ES-I3 (cell line): ENCODE results near the gene CEP170B.
"Not testable (repeated sequence)": the region's sequence is repeated elsewhere in the genome, so short reads cannot be mapped to it uniquely, and the experiment has no call there.

Experiments
- H3K36me3 ChIP-seq: 2 replicates; pipeline ENCODE4 v1.6.1; 2013; ENCODE audit warnings: mild to moderate bottlenecking, low read length, control low read depth, moderate library complexity; ENCODE audit not compliant: insufficient read depth
- H3K4me1 ChIP-seq: 2 replicates; pipeline ENCODE4 v1.6.1; 2013; ENCODE audit warnings: mild to moderate bottlenecking, control low read depth, low read length; ENCODE audit not compliant: insufficient read depth
- H3K9ac ChIP-seq: 2 replicates; pipeline ENCODE4 v1.6.1; 2013; ENCODE audit warnings: low read depth, mild to moderate bottlenecking, low read length, moderate library complexity
- H3K9me3 ChIP-seq: 2 replicates; pipeline ENCODE4 v1.6.1; 2013; ENCODE audit warnings: mild to moderate bottlenecking, low read length, moderate library complexity; ENCODE audit not compliant: control insufficient read depth, insufficient read depth

CEP170B gene

DNA sequence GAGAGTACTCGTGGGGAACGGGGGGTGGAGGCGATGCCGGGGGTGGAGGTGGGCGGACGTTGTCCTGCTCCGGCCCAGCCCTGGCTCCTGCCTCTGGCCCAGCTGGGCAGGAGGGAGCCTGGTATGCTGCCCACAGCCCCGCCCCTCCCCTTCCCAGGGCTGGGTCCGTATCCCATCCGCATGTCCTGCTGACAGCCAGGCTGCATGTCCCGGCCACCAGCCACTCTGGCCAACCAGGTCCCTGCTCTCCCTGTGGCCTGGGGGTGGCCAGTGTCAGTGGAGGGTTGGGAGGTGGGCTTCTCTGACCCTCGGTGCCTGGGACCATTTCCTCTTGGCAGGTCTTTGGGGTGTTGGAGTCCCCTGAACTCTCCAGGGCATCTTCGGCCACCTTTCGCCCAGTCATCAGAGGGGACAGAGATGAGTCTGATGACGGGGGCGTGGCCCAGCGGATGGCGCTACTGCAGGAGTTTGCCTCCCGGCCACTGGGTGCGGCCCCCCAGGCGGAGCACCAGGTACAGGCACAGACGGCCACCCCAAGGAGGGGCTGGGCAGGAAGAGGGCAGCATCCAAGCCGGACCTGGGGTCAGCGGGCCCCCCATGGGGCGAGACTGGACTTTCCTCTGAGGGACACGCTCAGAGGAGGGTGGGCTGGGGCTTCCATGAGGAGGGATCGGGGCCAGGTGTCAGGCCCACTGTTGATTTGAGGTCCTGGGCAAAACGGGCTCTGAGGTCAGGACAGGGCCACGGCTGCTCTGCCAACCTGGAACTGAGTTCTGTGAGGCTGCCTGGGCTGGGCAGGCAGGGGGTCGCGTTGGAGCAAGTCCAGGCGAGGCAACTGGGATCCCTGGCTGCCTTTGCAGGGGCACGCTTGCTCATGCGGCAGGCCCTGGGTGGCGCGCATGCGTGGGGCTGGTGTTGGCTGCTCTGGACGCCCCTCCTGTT is 20.2 kb downstream of the CEP170B start:
- H3K9me3 ChIP-seq = no peaks in the 10 kb centered on the region
- no peak overlapping the region for H3K9ac ChIP-seq
- H3K36me3 ChIP-seq = no peaks in the 10 kb centered on the region
- H3K4me1 ChIP-seq = peaks cover 10% of the 10 kb centered on the region; the same call in 1 of the 2 replicates

GRCh38 chr14:104885973-104886689 is 21.1 kb downstream of the CEP170B start:
- H3K9me3 ChIP-seq = no peaks in the 10 kb centered on the region
- H3K4me1 ChIP-seq = peaks cover 10% of the 10 kb centered on the region; the same call in 1 of the 2 replicates
- H3K9ac ChIP-seq = no peak overlapping the region
- H3K36me3 ChIP-seq = no peaks in the 10 kb centered on the region

GRCh38 chr14:104886690-104887622 is 21.9 kb downstream of the CEP170B start:
- Histone ChIP-seq H3K9ac (no peak overlapping the region), H3K4me1 (peaks cover 6% of the 10 kb centered on the region; the same call in 1 of the 2 replicates), H3K9me3 (no peaks in the 10 kb centered on the region), H3K36me3 (no peaks in the 10 kb centered on the region)

DNA sequence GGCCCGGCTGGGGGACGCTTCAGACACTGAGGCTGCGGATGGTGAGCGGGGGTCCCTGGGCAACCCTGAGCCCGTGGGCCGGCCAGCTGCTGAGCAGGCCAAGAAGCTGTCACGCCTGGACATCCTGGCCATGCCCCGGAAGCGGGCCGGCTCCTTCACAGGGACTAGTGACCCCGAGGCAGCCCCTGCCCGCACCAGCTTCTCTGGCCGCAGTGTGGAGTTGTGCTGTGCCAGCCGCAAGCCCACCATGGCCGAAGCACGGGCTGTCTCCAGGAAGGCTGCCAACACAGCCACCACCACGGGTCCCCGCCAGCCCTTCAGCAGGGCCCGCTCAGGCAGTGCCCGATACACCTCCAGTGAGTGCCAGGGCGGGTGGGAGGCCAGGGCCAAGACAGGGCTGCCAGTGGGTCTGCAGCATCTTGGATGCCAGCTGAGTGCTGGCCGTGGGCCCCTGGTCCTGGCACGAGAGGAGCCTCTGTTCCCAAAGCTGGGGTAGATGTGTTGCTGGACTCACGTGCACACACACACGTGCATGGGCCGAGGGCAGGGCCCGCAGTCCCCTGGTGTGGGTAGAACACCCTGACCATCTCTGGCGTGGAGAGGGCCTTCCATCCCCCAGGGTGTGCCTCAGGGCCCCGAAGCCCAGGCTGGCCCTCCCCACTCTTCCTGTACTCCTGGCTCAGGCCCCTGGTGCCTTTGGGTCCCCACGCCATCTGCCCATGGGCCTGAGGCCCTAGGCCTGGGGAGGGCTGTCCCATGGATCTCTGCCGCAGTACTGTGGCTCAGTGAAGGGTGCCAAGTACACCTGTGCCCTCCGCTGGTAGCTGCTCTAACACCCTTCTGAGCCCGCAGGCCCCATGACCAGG is 22.8 kb downstream of the CEP170B start:
- Histone ChIP-seq H3K36me3 (no peaks in the 10 kb centered on the region), H3K9ac (no peak overlapping the region)

GRCh38 chr14:104888489-104889374 is 23.7 kb downstream of the CEP170B start:
- no peaks in the 10 kb centered on the region for H3K4me1 ChIP-seq
- H3K9ac ChIP-seq = no peak overlapping the region
- H3K9me3 ChIP-seq = no peaks in the 10 kb centered on the region
- no peaks in the 10 kb centered on the region for H3K36me3 ChIP-seq

More for the DNA sequence above, 22.8 kb downstream of the CEP170B start:
- no peaks in the 10 kb centered on the region; the same call in 1 of the 2 replicates for H3K4me1 ChIP-seq
- H3K9me3 ChIP-seq = no peaks in the 10 kb centered on the region

DNA sequence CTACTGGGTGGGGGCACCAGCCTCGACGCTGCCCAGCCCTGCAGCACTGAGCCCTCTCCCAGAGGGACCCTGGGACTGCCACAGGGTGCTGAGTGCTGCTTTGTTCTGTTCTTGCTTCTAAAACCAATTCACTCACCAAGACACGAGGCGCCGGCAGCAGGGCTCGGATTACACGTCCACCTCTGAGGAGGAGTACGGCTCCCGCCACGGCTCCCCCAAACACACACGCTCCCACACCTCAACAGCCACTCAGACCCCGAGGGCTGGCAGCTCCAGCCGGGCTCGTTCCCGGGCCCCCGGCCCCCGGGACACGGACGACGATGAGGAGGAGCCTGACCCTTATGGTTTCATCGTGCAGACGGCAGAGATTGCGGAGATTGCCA is 24.3 kb downstream of the CEP170B start:
- no peaks in the 10 kb centered on the region for H3K4me1 ChIP-seq
- H3K9ac ChIP-seq = no peak overlapping the region
- no peaks in the 10 kb centered on the region for H3K36me3 ChIP-seq
- no peaks in the 10 kb centered on the region for H3K9me3 ChIP-seq

- not testable (repeated sequence) for H3K36me3 ChIP-seq, H3K9me3 ChIP-seq, H3K9ac ChIP-seq, H3K4me1 ChIP-seq
Measured at GRCh38 chr14:104890292-104890691, 25.2 kb downstream of the CEP170B start.

DNA sequence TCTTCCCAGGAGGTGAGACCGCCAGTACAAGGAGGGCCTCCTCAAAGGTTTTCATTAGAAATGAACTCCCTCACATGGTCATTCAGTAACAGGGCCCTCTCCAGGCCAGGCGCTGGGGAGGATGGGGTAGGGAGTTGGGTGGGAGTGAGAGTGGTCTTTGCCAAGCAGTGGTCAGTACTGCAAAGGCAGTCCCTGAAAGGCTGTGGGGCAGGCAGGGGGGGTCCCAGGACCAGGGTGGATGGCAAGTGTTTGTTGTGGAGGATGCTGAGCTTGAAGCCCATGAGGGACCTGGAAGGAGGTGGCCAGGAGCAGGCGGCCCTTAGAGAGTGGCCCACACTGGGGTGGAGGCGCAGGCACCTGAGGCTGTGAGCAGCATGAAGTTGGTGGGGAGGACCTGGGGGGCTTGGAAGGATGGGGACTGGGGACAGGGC is 26.1 kb downstream of the CEP170B start:
- no peaks in the 10 kb centered on the region for H3K4me1 ChIP-seq
- no peak overlapping the region for H3K9ac ChIP-seq
- H3K9me3 ChIP-seq = no peaks in the 10 kb centered on the region
- H3K36me3 ChIP-seq = no peaks in the 10 kb centered on the region

DNA sequence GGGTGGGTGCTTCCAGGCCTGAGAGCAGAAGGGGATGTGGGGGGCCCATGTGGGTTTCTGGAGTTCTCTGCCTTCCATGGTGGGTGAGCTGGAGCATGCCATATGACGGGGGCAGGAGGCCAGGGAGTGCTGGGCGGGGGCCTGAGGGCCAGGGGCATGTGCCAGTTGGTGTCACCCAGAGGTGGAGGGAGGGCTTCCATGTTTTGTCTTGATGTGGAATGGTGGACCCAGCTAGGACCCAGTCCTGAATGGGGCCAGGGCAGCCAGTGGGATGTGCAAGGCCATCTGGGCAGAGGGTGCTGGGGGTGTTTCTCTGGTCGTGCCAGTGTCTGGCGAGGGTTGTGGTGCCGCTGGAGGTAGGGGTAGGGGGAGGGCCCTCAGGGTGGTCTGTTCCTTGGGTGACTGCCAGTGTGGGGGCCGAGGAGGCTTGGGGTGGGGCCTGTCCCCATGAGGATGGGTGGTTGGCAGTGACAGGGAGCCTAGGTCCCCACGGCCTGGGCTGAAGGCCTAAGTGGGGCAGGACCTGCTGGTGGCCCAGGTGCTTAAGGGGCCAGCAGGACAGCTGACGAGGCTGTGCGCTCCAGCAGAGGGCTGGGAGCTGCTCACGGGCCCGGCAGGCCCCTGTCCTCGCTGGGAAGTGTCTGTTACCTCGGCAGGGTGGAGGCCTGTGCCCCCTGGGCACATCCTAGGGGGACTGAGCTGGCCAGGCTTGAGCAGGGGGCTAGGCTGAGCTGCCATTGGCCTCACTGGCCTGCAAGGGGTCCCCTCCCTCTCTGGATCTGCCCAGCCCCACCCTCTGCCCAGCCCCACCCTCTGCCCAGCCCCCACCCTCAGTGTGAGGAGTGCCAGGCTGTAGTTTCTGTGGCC is 26.8 kb downstream of the CEP170B start:
- H3K4me1 ChIP-seq = no peaks in the 10 kb centered on the region
- no peak overlapping the region for H3K9ac ChIP-seq
- no peaks in the 10 kb centered on the region for H3K9me3 ChIP-seq
- H3K36me3 ChIP-seq = no peaks in the 10 kb centered on the region

- H3K36me3 ChIP-seq = no peaks in the 10 kb centered on the region
- H3K9me3 ChIP-seq = no peaks in the 10 kb centered on the region
- H3K9ac ChIP-seq = no peak overlapping the region
- no peaks in the 10 kb centered on the region for H3K4me1 ChIP-seq
Measured at GRCh38 chr14:104892531-104893434, 27.7 kb downstream of the CEP170B start.

DNA sequence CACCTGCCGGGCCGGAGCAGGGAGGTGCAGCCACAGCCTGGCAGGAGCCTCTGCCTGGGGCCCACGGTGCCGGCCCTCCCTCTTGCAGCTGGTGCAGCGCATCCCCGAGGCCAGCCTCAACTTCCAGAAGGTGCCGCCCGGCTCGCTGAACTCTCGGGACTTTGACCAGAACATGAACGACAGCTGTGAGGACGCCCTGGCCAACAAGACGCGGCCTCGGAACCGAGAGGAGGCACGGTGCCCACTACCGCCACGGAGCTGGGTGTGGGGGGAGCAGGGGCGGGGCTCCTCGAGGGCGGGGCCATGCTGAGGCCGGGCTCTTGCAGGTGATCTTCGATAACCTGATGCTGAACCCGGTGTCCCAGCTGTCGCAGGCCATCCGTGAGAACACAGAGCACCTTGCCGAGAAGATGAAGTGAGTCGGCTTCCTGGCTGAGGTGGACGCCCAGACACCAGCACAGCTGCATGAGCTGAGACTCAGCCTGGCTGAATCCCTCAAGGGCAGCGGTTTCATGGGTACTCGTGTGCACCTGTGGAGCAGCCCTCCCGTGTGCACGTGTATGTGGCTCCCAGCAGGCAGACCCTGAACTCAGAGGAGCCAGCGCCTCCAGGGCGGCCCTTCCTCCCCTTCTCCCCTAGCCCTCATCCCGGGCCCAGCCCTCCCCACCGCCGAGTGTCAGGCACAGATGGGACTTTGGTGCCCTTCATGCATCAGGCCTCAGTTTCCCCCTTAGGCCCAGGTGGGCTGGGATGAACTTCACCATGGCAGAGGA is 28.6 kb downstream of the CEP170B start:
- Histone ChIP-seq H3K4me1 (no peaks in the 10 kb centered on the region), H3K9ac (no peak overlapping the region), H3K36me3 (no peaks in the 10 kb centered on the region), H3K9me3 (no peaks in the 10 kb centered on the region)
